Mucosa of descending colon (tissue), 3 donors: ENCODE results near the gene PHAX. TPM values are rescaled to one million over a fixed set of nuclear protein-coding genes. Genes with fewer than 3 reads are reported as not detected.

Experiments used
- ATAC-seq: fragments of 200-7000 bp; cut with Tn5 transposase; one replicate; pipeline ENCODE4 v1.9.1; 2020; ENCODE audit warnings: mild to moderate bottlenecking, moderate library complexity
- DNase-seq, 3 donors: peaks; one replicate each; pipeline ENCODE4 v3.0.0-alpha.2; 2020
- H3K36me3 ChIP-seq: fragments of 200-600 bp; one replicate; pipeline ENCODE4 v1.8.0; 2021; ENCODE audit warnings: low read depth, mild to moderate bottlenecking
- H3K4me1 ChIP-seq: fragments of 200-600 bp; one replicate; pipeline ENCODE4 v1.8.0; 2021; ENCODE audit warnings: low read depth, mild to moderate bottlenecking
- H3K4me3 ChIP-seq: fragments of 200-600 bp; one replicate; pipeline ENCODE4 v1.8.0; 2021; ENCODE audit warnings: mild to moderate bottlenecking
- H3K9me3 ChIP-seq: fragments of 200-600 bp; one replicate; pipeline ENCODE4 v1.8.0; 2021; ENCODE audit warnings: mild to moderate bottlenecking
- intact Hi-C, 2 donors: fragments of 100-400 bp; cut with DNase I in 1 of 2; cut with micrococcal nuclease in 1 of 2; formaldehyde crosslinking; loops; one replicate each; pipeline versions ENCODE4 v1.11.0 to v1.11.1; 2022; cut with DNase I, micrococcal nuclease
- total RNA-seq, 3 donors: library from RNA; stranded (reverse); fragmentation: NEBNext Ultra II Directional in 2 of 3; extraction: Animal tissue kit (Norgen Biotek cat#: 25700) in 2 of 3; gene quantifications; one replicate each; pipeline versions ENCODE4 v1.2.1 to v1.2.4, GENCODE V29; 2021 to 2023
- TF ChIP-seq, protein P1 (sequence below): fragments of 200-600 bp; IDR thresholded peaks from one replicate; pipeline ENCODE4 v1.8.0; 2022; ENCODE audit warnings: antibody characterized with exemption, mild to moderate bottlenecking
- donor health status: DM: no; HTN: no; CAD: no; lungs with moderate emphysema.
- donor health status: DM: no; HTN: no; CAD: no.
- donor health status: DM: no; HTN: yes; CAD: no.

The PHAX gene
- total RNA-seq, 3 donors from 2014 or later, result 30.8 to 43.3 (median 34.0) TPM

DNA sequence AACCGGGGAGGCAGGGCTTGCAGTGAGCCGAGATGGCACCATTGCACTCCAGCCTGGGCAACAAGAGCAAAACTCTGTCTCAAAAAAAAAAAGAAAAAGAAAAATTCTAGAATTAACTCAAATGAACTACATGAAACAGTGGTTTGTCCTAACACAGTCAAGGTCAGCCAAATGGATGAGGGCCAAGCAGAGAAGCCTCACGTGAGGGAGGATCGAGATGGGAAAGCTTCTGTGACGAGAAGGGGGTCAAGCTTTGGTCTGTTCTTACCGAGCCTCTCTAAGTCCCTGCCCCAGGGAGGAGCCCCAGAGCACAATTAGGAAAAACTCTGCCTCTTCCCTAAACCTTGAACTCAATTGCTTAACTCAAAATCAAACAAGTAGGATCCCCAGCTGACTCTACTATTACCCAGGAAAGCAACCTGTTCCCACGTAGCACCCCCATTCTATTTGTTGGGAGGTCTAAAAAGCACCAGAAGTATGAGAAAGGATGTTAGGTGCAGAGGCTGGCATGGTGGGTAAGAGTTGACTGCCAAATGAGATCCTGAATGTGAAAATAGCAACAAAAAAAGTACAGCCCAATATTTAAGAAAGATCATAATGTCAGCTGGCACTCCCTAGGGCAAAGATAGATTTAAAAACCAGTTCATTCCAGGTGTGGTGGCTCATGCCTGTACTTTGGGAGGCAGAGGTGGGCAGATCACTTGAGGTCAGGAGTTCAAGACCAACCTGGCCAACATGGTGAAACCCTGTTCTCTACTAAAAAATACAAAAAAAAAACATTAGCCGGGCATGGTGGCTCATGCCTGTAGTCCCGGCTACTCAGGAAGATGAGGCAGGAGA lies 13.0 kb upstream of the PHAX start:
- Histone ChIP-seq H3K4me3 (no peak overlapping the region), H3K4me1 (peaks cover 3% of the 10 kb centered on the region), H3K36me3 (no peaks in the 10 kb centered on the region), H3K9me3 (no peaks in the 10 kb centered on the region)
- intact Hi-C loops, result no loop called here
- ATAC-seq (no peak), DNase-seq (no peak)
- TF ChIP-seq, protein P1, sequence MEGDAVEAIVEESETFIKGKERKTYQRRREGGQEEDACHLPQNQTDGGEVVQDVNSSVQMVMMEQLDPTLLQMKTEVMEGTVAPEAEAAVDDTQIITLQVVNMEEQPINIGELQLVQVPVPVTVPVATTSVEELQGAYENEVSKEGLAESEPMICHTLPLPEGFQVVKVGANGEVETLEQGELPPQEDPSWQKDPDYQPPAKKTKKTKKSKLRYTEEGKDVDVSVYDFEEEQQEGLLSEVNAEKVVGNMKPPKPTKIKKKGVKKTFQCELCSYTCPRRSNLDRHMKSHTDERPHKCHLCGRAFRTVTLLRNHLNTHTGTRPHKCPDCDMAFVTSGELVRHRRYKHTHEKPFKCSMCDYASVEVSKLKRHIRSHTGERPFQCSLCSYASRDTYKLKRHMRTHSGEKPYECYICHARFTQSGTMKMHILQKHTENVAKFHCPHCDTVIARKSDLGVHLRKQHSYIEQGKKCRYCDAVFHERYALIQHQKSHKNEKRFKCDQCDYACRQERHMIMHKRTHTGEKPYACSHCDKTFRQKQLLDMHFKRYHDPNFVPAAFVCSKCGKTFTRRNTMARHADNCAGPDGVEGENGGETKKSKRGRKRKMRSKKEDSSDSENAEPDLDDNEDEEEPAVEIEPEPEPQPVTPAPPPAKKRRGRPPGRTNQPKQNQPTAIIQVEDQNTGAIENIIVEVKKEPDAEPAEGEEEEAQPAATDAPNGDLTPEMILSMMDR, result no peak

GRCh38 chr5:126589536-126590297 lies 11.0 kb upstream of the PHAX start:
- intact Hi-C loops, result no loop called here
- peaks cover 16% of the 10 kb centered on the region for H3K4me1 ChIP-seq
- no peak for DNase-seq
- no peaks in the 10 kb centered on the region for H3K36me3 ChIP-seq
- ATAC-seq, result no peak
- TF ChIP-seq, protein P1, result no peak
- H3K4me3 ChIP-seq, result no peak overlapping the region
- no peaks in the 10 kb centered on the region for H3K9me3 ChIP-seq

GRCh38 chr5:126591549-126591948 lies 9.2 kb upstream of the PHAX start:
- no peaks in the 10 kb centered on the region for H3K9me3 ChIP-seq
- peaks cover 16% of the 10 kb centered on the region for H3K4me1 ChIP-seq
- no peak for DNase-seq
- no peaks in the 10 kb centered on the region for H3K36me3 ChIP-seq
- no peak for ATAC-seq
- intact Hi-C loops, result no loop called here
- TF ChIP-seq, protein P1, result no peak
- no peak overlapping the region for H3K4me3 ChIP-seq

- TF ChIP-seq, protein P1, result peak; percentile 33
- Histone ChIP-seq H3K9me3 (no peaks in the 10 kb centered on the region), H3K4me1 (peaks cover 23% of the 10 kb centered on the region), H3K4me3 (peak within 1 kb of the TSS; percentile 24), H3K36me3 (no peaks in the 10 kb centered on the region)
- intact Hi-C loops, result no loop called here
- ATAC-seq (peak; percentile 93), DNase-seq (peak; percentile 90 to 92 (median 91))
Observed at GRCh38 chr5:126594748-126595485, 5.8 kb upstream of the PHAX start, which contains the start of gene ALDH7A1. Gene ALDH7A1 (minus strand): TSS chr5:126595219. CDS start chr5:126595198, 21 bp downstream.

DNA sequence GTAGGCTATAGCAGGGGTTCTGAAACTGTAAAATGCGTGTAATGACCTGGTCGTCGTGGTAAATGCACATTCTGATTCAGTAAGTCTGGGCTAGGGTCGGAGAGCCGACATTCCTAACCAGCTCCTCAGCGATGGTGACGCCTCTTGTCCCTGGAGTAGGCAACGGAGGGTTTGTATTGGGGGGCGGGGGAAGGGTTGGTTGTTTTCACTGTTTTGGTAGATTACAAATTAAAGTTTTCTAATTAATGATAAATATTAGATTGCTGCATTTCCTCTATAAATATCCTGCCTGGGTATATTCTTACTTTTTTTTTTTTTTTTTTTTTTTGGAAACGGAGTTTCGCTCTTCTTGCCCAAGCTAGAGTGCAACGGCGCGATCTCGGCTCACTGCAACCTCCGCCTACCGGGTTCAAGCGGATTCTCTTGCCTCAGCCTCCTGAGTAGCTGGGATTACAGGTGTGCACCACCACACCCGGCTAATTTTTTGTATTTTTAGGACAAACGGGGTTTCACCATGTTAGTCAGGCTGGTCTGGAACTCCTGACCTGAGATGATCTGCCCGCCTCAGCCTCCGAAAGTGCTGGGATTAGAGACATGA lies 5.2 kb upstream of the PHAX start:
- Histone ChIP-seq H3K9me3 (no peaks in the 10 kb centered on the region), H3K4me3 (no peak overlapping the region), H3K36me3 (no peaks in the 10 kb centered on the region), H3K4me1 (peaks cover 28% of the 10 kb centered on the region)
- intact Hi-C loops, result no loop called here
- ATAC-seq (no peak), DNase-seq (no peak)
- TF ChIP-seq, protein P1, result no peak
